GM13977 (cell line): ENCODE data around the gene ALPL.

Experiments
- DNase-seq: peaks from one replicate; pipeline ENCODE4 v3.0.0; 2012; ENCODE audit warnings: low spot score
- CTCF ChIP-seq: IDR thresholded peaks from 2 replicates; pipeline ENCODE4 v1.5.1; 2012; ENCODE audit warnings: mild to moderate bottlenecking, control low read depth; ENCODE audit not compliant: insufficient read depth; ENCODE audit errors: extremely low read depth, missing control alignments
- in situ Hi-C: fragments of 300-500 bp; cut with MboI; formaldehyde crosslinking; loops from one replicate; pipeline ENCODE4 v1.12.0; 2022; ENCODE audit warnings: low sequenced_read_pairs, low pct_unique_long_range_greater_than_20kb, mixed read lengths, inconsistent platforms; ENCODE audit not compliant: unreplicated experiment

Gene ALPL

GRCh38 chr1:21496063-21496462, 13.2 kb upstream of the ALPL start:
- no peak for DNase-seq
- in situ Hi-C loops: no loop called here
- no peak for TF ChIP-seq CTCF

- TF ChIP-seq CTCF: no peak
- in situ Hi-C loops: no loop called here
- no peak for DNase-seq
These were observed 12.3 kb upstream of the ALPL start for GRCh38 chr1:21496886-21497285.

GRCh38 chr1:21497466-21498061, 11.7 kb upstream of the ALPL start:
- DNase-seq: no peak
- in situ Hi-C loops: no loop called here
- no peak for TF ChIP-seq CTCF

- in situ Hi-C loops: no loop called here
- TF ChIP-seq CTCF: no peak
These were observed 9.8 kb upstream of the ALPL start for GRCh38 chr1:21499283-21499950.

GRCh38 chr1:21503706-21504377, 5.4 kb upstream of the ALPL start:
- TF ChIP-seq CTCF: no peak
- in situ Hi-C loops: no loop called here
- DNase-seq: no peak

More at GRCh38 chr1:21499283-21499950, 9.8 kb upstream of the ALPL start:
- DNase-seq: no peak

GRCh38 chr1:21506804-21507203, 2.4 kb upstream of the ALPL start:
- in situ Hi-C loops: no loop called here
- TF ChIP-seq CTCF: no peak
- DNase-seq: no peak
